H9 (cell line): ENCODE measurements around the gene RAX2. TPM values are rescaled to one million over a fixed set of nuclear protein-coding genes. Genes with fewer than 3 reads are reported as not detected.

Experiments used
- DNase-seq: peaks from one replicate; pipeline ENCODE4 v3.0.0-alpha.2; 2017
- H2AFZ ChIP-seq: one replicate; pipeline ENCODE4 v1.6.1; 2013; ENCODE audit warnings: mild to moderate bottlenecking, low read length, control low read depth, moderate library complexity
- H2AK5ac ChIP-seq: 2 replicates; pipeline ENCODE4 v1.6.1; 2013; ENCODE audit warnings: low read length, control low read depth, mixed read lengths; ENCODE audit not compliant: insufficient read length
- H2BK120ac ChIP-seq: one replicate; pipeline ENCODE4 v1.6.1; 2013; ENCODE audit warnings: low read depth, mild to moderate bottlenecking, low read length, control low read depth, inconsistent platforms; ENCODE audit not compliant: poor library complexity, severe bottlenecking
- H2BK12ac ChIP-seq: 2 replicates; pipeline ENCODE4 v1.6.1; 2013; ENCODE audit warnings: low read length, control low read depth, mixed read lengths, low read depth; ENCODE audit not compliant: insufficient read length
- H2BK15ac ChIP-seq: 2 replicates; pipeline ENCODE4 v1.6.1; 2013; ENCODE audit warnings: low read depth, low read length, control low read depth
- H2BK20ac ChIP-seq: one replicate; pipeline ENCODE4 v1.6.1; 2013; ENCODE audit warnings: low read depth, mild to moderate bottlenecking, low read length, control low read depth, inconsistent platforms; ENCODE audit not compliant: poor library complexity, severe bottlenecking
- H2BK5ac ChIP-seq: 2 replicates; pipeline ENCODE4 v1.6.1; 2013; ENCODE audit warnings: low read length, control low read depth, mixed read lengths; ENCODE audit not compliant: insufficient read length
- H3K14ac ChIP-seq: 2 replicates; pipeline ENCODE4 v1.6.1; 2013; ENCODE audit warnings: low read length, control low read depth; ENCODE audit not compliant: insufficient read depth
- H3K18ac ChIP-seq: 2 replicates; pipeline ENCODE4 v1.6.1; 2013; ENCODE audit warnings: low read depth, mild to moderate bottlenecking, mixed read lengths, low read length, control low read depth; ENCODE audit not compliant: insufficient read length
- H3K23ac ChIP-seq: 2 replicates; pipeline ENCODE4 v1.6.1; 2013; ENCODE audit warnings: low read length, control low read depth, mixed read lengths, low read depth; ENCODE audit not compliant: insufficient read length
- H3K23me2 ChIP-seq: 2 replicates; pipeline ENCODE4 v1.6.1; 2013; ENCODE audit warnings: low read depth, mild to moderate bottlenecking, mixed read lengths, low read length, control low read depth; ENCODE audit not compliant: insufficient read length, poor library complexity, severe bottlenecking
- H3K27ac ChIP-seq: 2 replicates; pipeline ENCODE4 v1.5.1; 2013; ENCODE audit warnings: low read length, control low read depth, mixed read lengths, low read depth; ENCODE audit not compliant: insufficient read length
- H3K27me3 ChIP-seq: 2 replicates; pipeline ENCODE4 v1.6.1; 2013; ENCODE audit warnings: low read length, control low read depth, inconsistent platforms; ENCODE audit not compliant: insufficient read depth
- H3K4ac ChIP-seq: 2 replicates; pipeline ENCODE4 v1.6.1; 2013; ENCODE audit warnings: low read depth, mild to moderate bottlenecking, control low read depth, inconsistent platforms, low read length, moderate library complexity
- H3K4me1 ChIP-seq: 2 replicates; pipeline ENCODE4 v1.6.1; 2013; ENCODE audit warnings: low read length, control low read depth, inconsistent platforms; ENCODE audit not compliant: insufficient read depth
- H3K4me2 ChIP-seq: 2 replicates; pipeline ENCODE4 v1.6.1; 2013; ENCODE audit warnings: low read length, control low read depth, mixed read lengths; ENCODE audit not compliant: insufficient read length, insufficient read depth
- H3K56ac ChIP-seq: 2 replicates; pipeline ENCODE4 v1.6.1; 2013; ENCODE audit warnings: low read depth, mild to moderate bottlenecking, mixed read lengths, low read length, control low read depth; ENCODE audit not compliant: insufficient read length
- H3K79me1 ChIP-seq: 2 replicates; pipeline ENCODE4 v1.6.1; 2013; ENCODE audit warnings: low read depth, mild to moderate bottlenecking, moderate library complexity, low read length, control low read depth, inconsistent platforms; ENCODE audit not compliant: insufficient read depth, poor library complexity, severe bottlenecking
- H3K79me2 ChIP-seq: 2 replicates; pipeline ENCODE4 v1.6.1; 2013; ENCODE audit warnings: low read length, control low read depth, inconsistent platforms; ENCODE audit not compliant: insufficient read depth
- H3K9ac ChIP-seq: 2 replicates; pipeline ENCODE4 v1.6.1; 2013; ENCODE audit warnings: low read length, control low read depth, mixed read lengths; ENCODE audit not compliant: insufficient read length; ENCODE audit errors: extremely low read depth
- H3K9me3 ChIP-seq: one replicate; pipeline ENCODE4 v1.6.1; 2013; ENCODE audit warnings: low read depth, low read length, inconsistent platforms; ENCODE audit not compliant: control insufficient read depth
- H3T11ph ChIP-seq: one replicate; pipeline ENCODE4 v1.6.1; 2013; ENCODE audit warnings: mild to moderate bottlenecking, low read length, control low read depth, inconsistent platforms
- H4K20me1 ChIP-seq: one replicate; pipeline ENCODE4 v1.6.1; 2013; ENCODE audit not compliant: control insufficient read depth, insufficient read length, insufficient read depth
- H4K5ac ChIP-seq: 2 replicates; pipeline ENCODE4 v1.6.1; 2013; ENCODE audit warnings: low read depth, mild to moderate bottlenecking, mixed read lengths, low read length, control low read depth; ENCODE audit not compliant: insufficient read length
- H4K8ac ChIP-seq: replicated peaks from 2 replicates; pipeline ENCODE4 v1.6.1; 2013; ENCODE audit warnings: low read length, control low read depth, mixed read lengths, low read depth; ENCODE audit not compliant: insufficient read length
- H4K91ac ChIP-seq: 2 replicates; pipeline ENCODE4 v1.6.1; 2013; ENCODE audit warnings: low read depth, mild to moderate bottlenecking, moderate library complexity, mixed read lengths, low read length, control low read depth; ENCODE audit not compliant: insufficient read length
- H3K27ac Mint-ChIP-seq, 3 experiments: 2 replicates in 2 of 3; 3 replicates in 1 of 3; pipeline ENCODE4 v1.8.0; 2020 to 2021; ENCODE audit warnings: mixed read lengths in 3 of 3, mild to moderate bottlenecking in 1 of 3, moderate library complexity in 1 of 3
- H3K27me3 Mint-ChIP-seq: 2 replicates; pipeline ENCODE4 v1.8.0; 2021; ENCODE audit warnings: low read depth, mild to moderate bottlenecking, moderate library complexity, mixed read lengths
- H3K36me3 Mint-ChIP-seq, 3 experiments: 2 replicates in 2 of 3; 3 replicates in 1 of 3; pipeline ENCODE4 v1.8.0; 2020 to 2021; ENCODE audit warnings: low read depth in 3 of 3, mixed read lengths in 3 of 3; ENCODE audit not compliant: insufficient read depth in 1 of 3
- H3K4me1 Mint-ChIP-seq, 2 experiments: 2 replicates each; pipeline ENCODE4 v1.8.0; 2020; ENCODE audit warnings: mixed read lengths in 2 of 2
- H3K4me3 Mint-ChIP-seq, 2 experiments: 2 replicates in 1 of 2; 3 replicates in 1 of 2; pipeline ENCODE4 v1.8.0; 2020 to 2021; ENCODE audit warnings: mild to moderate bottlenecking in 2 of 2, mixed read lengths in 2 of 2, moderate library complexity in 1 of 2
- H3K9me3 Mint-ChIP-seq, 2 experiments: 2 replicates in 1 of 2; 3 replicates in 1 of 2; pipeline ENCODE4 v1.8.0; 2020; ENCODE audit warnings: mild to moderate bottlenecking in 2 of 2, mixed read lengths in 2 of 2, moderate library complexity in 1 of 2
- WGBS: extraction: QIAGEN DNeasy Blood & Tissue Kit; methylation state at CpG from one replicate; pipeline ENCODE4 v1.1.7; 2013; ENCODE audit warnings: missing lambda C conversion rate, low lambda C conversion rate, mixed read lengths; ENCODE audit not compliant: insufficient read length; ENCODE audit errors: extremely low coverage; 5-methylcytosine and 5-hydroxymethylcytosine counted together
- total RNA-seq: library from RNA; stranded (reverse); gene quantifications from 2 replicates; pipeline ENCODE4 v1.2.1, GENCODE V29; 2021
- TF ChIP-seq, protein P1 (sequence below): fragments of 200-600 bp; sonication (generic); conservative IDR thresholded peaks from 3 replicates; pipeline ENCODE4 v1.8.0; 2021; ENCODE audit warnings: antibody characterized with exemption, mild to moderate bottlenecking

The RAX2 gene
- total RNA-seq, 1 experiment from 2014 or later = not detected

DNA sequence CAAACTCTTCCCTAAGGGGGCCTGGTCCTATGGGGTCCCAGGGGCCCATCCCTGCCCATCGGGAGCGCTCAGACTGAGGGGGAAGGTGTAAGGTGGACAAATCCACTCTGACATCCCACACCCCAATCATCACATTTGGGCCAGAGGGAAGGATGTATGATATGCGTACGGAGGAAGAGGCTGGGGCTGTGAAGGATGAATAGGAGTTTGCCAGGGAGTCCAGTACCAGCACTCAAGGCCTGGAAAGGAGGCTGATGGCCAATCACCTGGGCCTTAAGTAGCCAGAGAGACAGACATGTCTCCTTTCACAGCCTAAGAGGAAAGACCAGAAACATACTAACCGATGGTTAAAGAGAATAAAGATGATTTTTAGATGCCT lies 48.9 kb downstream of the RAX2 start:
- Histone ChIP-seq H3K14ac (no peak overlapping the region), H3K9ac (no peak overlapping the region), H3T11ph (no peak overlapping the region), H3K4me1 (no peaks in the 10 kb centered on the region; the same call in 1 of the 2 replicates), H3K4ac (no peak overlapping the region), H4K91ac (no peak overlapping the region), H3K9me3 (no peaks in the 10 kb centered on the region), H3K23ac (no peak overlapping the region), H3K23me2 (peaks cover 10% of the 10 kb centered on the region), H2BK20ac (no peak overlapping the region), H2AFZ (no peak overlapping the region), H2BK120ac (no peak overlapping the region), H3K56ac (no peak overlapping the region), H2BK5ac (no peak overlapping the region), H2BK15ac (no peak overlapping the region), H2AK5ac (no peak overlapping the region), H3K79me1 (no peaks in the 10 kb centered on the region), H4K8ac (no peak overlapping the region), H4K20me1 (no peaks in the 10 kb centered on the region), H2BK12ac (no peak overlapping the region), H3K27ac (no peak overlapping the region), H3K79me2 (no peaks in the 10 kb centered on the region), H3K4me2 (no peak overlapping the region), H4K5ac (no peak overlapping the region), H3K27me3 (no peaks in the 10 kb centered on the region), H3K18ac (peak overlapping the region; percentile 0)
- no peaks in the 10 kb centered on the region for H3K36me3 Mint-ChIP-seq
- DNase-seq = no peak
- H3K4me1 Mint-ChIP-seq = peaks cover 16 to 43% of the 10 kb centered on the region in 2 experiments
- H3K27me3 Mint-ChIP-seq = peaks cover 3% of the 10 kb centered on the region
- TF ChIP-seq, protein P1, sequence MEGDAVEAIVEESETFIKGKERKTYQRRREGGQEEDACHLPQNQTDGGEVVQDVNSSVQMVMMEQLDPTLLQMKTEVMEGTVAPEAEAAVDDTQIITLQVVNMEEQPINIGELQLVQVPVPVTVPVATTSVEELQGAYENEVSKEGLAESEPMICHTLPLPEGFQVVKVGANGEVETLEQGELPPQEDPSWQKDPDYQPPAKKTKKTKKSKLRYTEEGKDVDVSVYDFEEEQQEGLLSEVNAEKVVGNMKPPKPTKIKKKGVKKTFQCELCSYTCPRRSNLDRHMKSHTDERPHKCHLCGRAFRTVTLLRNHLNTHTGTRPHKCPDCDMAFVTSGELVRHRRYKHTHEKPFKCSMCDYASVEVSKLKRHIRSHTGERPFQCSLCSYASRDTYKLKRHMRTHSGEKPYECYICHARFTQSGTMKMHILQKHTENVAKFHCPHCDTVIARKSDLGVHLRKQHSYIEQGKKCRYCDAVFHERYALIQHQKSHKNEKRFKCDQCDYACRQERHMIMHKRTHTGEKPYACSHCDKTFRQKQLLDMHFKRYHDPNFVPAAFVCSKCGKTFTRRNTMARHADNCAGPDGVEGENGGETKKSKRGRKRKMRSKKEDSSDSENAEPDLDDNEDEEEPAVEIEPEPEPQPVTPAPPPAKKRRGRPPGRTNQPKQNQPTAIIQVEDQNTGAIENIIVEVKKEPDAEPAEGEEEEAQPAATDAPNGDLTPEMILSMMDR = no peak
- no CpG with 5 or more reads among the region's 5 CpGs for WGBS
- peak overlapping the region; percentile 50 to 87 for H3K4me3 Mint-ChIP-seq
- H3K9me3 Mint-ChIP-seq = no peaks in the 10 kb centered on the region; a peak in 1 of 5 replicates
- H3K27ac Mint-ChIP-seq = peak overlapping the region; percentile 4 to 91 (median 70); a peak in 4 of 7 replicates
